Measurements from ENCODE around the gene FTCDNL1.

FTCDNL1 gene

DNA sequence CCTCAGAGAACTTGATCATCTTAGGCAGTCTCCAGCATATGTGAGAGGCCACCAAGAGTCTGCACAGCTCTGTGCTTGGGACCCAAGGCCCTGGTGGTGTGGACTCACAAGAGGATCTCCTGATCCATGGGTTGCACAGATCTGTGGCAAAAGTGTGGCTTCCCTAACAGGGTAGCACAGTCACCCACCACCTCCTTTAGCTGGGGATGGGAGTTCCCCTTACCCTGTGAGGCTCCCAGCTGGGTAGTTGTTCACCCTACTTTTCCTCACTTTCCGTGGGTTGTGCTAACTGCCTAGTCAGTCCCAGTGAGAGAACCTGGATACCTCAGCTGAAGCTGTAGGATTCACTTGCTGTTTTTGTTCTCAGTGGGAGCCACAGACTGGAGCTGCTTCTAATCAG, 123.7 kb downstream of the FTCDNL1 start:
- TF ChIP-seq, protein P1, sequence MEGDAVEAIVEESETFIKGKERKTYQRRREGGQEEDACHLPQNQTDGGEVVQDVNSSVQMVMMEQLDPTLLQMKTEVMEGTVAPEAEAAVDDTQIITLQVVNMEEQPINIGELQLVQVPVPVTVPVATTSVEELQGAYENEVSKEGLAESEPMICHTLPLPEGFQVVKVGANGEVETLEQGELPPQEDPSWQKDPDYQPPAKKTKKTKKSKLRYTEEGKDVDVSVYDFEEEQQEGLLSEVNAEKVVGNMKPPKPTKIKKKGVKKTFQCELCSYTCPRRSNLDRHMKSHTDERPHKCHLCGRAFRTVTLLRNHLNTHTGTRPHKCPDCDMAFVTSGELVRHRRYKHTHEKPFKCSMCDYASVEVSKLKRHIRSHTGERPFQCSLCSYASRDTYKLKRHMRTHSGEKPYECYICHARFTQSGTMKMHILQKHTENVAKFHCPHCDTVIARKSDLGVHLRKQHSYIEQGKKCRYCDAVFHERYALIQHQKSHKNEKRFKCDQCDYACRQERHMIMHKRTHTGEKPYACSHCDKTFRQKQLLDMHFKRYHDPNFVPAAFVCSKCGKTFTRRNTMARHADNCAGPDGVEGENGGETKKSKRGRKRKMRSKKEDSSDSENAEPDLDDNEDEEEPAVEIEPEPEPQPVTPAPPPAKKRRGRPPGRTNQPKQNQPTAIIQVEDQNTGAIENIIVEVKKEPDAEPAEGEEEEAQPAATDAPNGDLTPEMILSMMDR (IDR thresholded peaks at IDR 0.05; ENCODE audit: control insufficient read depth, extremely low read depth, insufficient read depth) = no peak
- H3K4me3 ChIP-seq (ENCODE audit: low read depth, low read length) = no peak overlapping the region
- no peak for DNase-seq (ENCODE audit: low read depth)

DNA sequence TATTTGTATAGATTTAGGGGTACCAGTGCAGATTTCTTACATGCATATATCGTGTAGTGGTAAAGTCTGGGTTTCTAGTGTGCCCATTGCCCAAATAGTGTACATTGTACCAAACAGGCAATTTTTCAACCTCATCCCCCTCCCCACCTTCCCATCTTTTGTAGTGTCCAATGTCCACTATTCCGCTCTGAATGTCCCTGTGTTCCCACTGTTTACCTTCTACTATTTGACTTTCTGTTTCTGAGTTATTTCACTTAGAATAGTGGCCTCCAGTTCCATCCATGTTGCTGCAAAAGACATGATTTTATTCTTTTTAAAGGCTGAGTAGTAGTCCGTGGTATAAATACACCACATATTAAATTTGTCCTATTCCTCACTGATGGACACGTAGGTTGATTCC, 132.9 kb downstream of the FTCDNL1 start:
- H3K4me3 ChIP-seq (ENCODE audit: low read depth, low read length) = no peak overlapping the region
- no peak for DNase-seq (ENCODE audit: low read depth)
- TF ChIP-seq, protein P1 (IDR thresholded peaks at IDR 0.05; ENCODE audit: control insufficient read depth, extremely low read depth, insufficient read depth) = no peak

DNA sequence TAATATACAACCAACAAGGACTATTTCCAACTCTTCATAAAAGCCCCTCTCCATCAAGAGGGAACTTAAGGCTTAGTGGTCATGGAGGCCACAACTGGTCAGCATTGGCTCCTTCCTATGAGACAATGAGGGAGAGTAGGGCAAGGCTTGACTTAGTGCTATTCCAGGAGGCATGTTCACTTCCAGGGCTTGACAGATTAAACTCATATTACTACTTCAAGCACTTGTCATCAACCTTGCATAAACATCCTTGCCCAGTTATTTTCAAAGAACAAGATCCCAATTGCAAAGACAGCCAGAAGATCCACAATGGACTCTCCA, 133.4 kb downstream of the FTCDNL1 start:
- H3K4me3 ChIP-seq (ENCODE audit: low read depth, low read length) = no peak overlapping the region
- no peak for DNase-seq (ENCODE audit: low read depth)
- TF ChIP-seq, protein P1 (IDR thresholded peaks at IDR 0.05; ENCODE audit: control insufficient read depth, extremely low read depth, insufficient read depth) = no peak

DNA sequence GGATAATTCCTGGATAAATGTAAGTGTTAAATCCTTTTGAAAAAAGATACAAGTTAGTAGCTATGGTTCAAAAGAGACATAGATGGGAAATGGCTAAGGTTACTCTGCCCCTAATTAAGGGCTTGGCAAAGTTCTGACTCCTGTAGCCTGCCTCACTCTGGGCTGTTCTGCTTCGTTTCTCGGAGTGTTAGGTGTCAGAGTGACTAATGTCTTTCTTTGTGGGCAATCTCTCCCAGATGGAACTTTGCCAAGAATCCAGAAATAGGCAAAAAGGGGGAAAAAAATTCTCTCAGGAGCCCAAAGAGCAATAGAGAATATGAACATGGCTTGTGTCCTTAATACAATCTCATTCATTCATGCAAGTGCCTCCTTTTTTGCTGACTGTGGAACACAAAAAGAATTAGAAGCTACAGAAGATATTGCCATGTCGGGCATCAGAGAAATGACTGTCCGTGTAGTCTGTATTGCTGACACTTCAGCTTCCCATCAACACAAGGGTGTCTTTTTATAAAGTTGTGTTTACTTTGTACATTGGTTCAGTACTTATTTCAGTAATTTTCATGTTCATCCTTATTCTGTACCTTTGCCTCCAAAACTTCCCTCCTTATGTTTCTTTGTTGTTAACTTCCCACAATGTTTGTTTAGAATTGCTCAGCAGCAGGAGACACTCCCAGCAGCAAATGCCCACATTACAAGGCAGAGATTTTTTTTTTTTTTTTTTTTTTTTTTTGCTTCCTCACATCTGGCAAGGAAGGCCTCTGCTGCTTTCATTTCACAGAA, 134.0 kb downstream of the FTCDNL1 start:
- DNase-seq (ENCODE audit: low read depth) = no peak
- TF ChIP-seq, protein P1 (IDR thresholded peaks at IDR 0.05; ENCODE audit: control insufficient read depth, extremely low read depth, insufficient read depth) = no peak
- no peak overlapping the region for H3K4me3 ChIP-seq (ENCODE audit: low read depth, low read length)

DNA sequence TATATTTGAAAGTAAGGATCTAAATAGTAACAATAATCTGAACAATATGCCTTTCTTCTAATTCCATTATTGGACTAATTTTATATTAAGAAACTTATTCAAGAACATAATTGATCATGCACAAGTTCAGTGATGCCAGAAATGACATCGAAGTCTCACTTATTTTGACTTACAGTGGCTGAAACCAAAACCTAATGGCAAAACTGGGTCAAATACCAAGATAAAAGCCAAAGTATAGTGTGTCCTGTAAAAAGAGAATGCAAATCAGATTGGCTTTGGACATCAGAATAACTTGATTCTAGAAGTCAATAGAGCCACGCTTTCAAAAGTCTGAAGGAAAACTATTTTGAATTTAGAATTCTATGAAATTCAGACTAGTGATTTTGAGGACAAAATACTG, 137.2 kb downstream of the FTCDNL1 start:
- DNase-seq (ENCODE audit: low read depth) = no peak
- TF ChIP-seq, protein P1 (IDR thresholded peaks at IDR 0.05; ENCODE audit: control insufficient read depth, extremely low read depth, insufficient read depth) = no peak
- H3K4me3 ChIP-seq (ENCODE audit: low read depth, low read length) = no peak overlapping the region

DNA sequence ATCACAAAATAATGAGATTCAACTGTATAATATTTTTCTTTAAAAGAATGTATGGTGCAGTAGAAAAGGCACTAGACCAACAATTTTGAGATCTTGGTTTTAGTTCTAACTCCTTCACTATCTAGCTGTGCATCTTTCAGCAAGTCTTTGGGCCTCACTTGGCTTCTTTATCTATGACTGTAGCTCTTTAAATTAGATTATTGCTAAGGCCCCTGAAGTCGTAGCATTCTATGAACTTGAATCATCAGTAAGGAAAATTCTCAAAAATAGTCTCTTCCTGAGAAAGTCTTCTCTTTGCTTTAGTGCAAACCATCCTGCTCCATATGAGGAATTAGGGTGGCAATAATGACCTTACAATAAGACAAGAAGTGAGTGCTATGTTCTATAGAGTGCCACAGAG, 140.4 kb downstream of the FTCDNL1 start:
- TF ChIP-seq, protein P1 (IDR thresholded peaks at IDR 0.05; ENCODE audit: control insufficient read depth, extremely low read depth, insufficient read depth) = no peak
- DNase-seq (ENCODE audit: low read depth) = no peak
- no peak overlapping the region for H3K4me3 ChIP-seq (ENCODE audit: low read depth, low read length)
